ENCODE results near the gene OXCT2. TPM values are rescaled to one million over a fixed set of nuclear protein-coding genes. Genes with fewer than 3 reads are reported as not detected.
"Not testable (repeated sequence)": the region's sequence is repeated elsewhere in the genome, so short reads cannot be mapped to it uniquely, and the experiment has no call there.

The OXCT2 gene
- total and polyA plus RNA-seq, 2 of the 13 experiments (the other 11 are each of a cell fraction or from before 2014, with no cell fraction given): 0.21 to 0.33 TPM

- BruUV-seq (replicated peaks); H3K4me1 ChIP-seq (ENCODE audit: insufficient read depth, low read length): not testable (repeated sequence)
These were observed 4.7 kb downstream of the OXCT2 start for GRCh38 chr1:39766466-39766865.

GRCh38 chr1:39764512-39764911, 6.6 kb downstream of the OXCT2 start:
- DNase-seq (ENCODE audit: low spot score); H3K9ac ChIP-seq (ENCODE audit: insufficient read depth, low read depth, low read length); H4K20me1 ChIP-seq (ENCODE audit: insufficient read depth, low read length); H3K36me3 ChIP-seq (replicated peaks in 1 of 2; ENCODE audit: control insufficient read depth in 1 of 2, insufficient read depth in 2 of 2, low read length in 2 of 2); intact Hi-C loops (cut with micrococcal nuclease; ENCODE audit: unreplicated experiment); H3K4me1 ChIP-seq (ENCODE audit: insufficient read depth, low read length); H3K27me3 ChIP-seq (ENCODE audit: control insufficient read depth in 1 of 2, insufficient read depth in 2 of 2, low read length in 2 of 2); POLR2A ChIA-PET; H3K79me2 ChIP-seq (ENCODE audit: insufficient read depth, low read length); ATAC-seq; H3K27ac ChIP-seq (ENCODE audit: extremely low read length, insufficient read depth, low read length); H3K4me3 ChIP-seq (replicated peaks in 1 of 3; ENCODE audit: insufficient read depth in 1 of 3, low read depth in 2 of 3, low read length in 3 of 3); H3K9me3 ChIP-seq (ENCODE audit: low read length); BruUV-seq (replicated peaks); FAIRE-seq; H2AFZ ChIP-seq (ENCODE audit: low read length); H3K4me2 ChIP-seq (ENCODE audit: low read depth, low read length); in situ Hi-C loops (cut with HindIII; ENCODE audit: extremely low pct_ligation_motif_present, low pct_unique_long_range_greater_than_20kb); CTCF ChIA-PET (ENCODE audit: low intra/inter-chr PET ratio, low total read pairs): not testable (repeated sequence)
- WGBS (ENCODE audit: low lambda C conversion rate): no CpG with 5 or more reads among the region's 19 CpGs

More at GRCh38 chr1:39766466-39766865, 4.7 kb downstream of the OXCT2 start:
- H3K27ac ChIP-seq (ENCODE audit: extremely low read length, insufficient read depth, low read length); H4K20me1 ChIP-seq (ENCODE audit: insufficient read depth, low read length); H3K9ac ChIP-seq (ENCODE audit: insufficient read depth, low read depth, low read length); H3K27me3 ChIP-seq (ENCODE audit: control insufficient read depth in 1 of 2, insufficient read depth in 2 of 2, low read length in 2 of 2); H3K79me2 ChIP-seq (ENCODE audit: insufficient read depth, low read length); POLR2A ChIA-PET; in situ Hi-C loops (cut with HindIII; ENCODE audit: extremely low pct_ligation_motif_present, low pct_unique_long_range_greater_than_20kb); DNase-seq (ENCODE audit: low spot score); CTCF ChIA-PET (ENCODE audit: low intra/inter-chr PET ratio, low total read pairs); H2AFZ ChIP-seq (ENCODE audit: low read length); intact Hi-C loops (cut with micrococcal nuclease; ENCODE audit: unreplicated experiment); H3K4me3 ChIP-seq (replicated peaks in 1 of 3; ENCODE audit: insufficient read depth in 1 of 3, low read depth in 2 of 3, low read length in 3 of 3); H3K9me3 ChIP-seq (ENCODE audit: low read length); H3K36me3 ChIP-seq (replicated peaks in 1 of 2; ENCODE audit: control insufficient read depth in 1 of 2, insufficient read depth in 2 of 2, low read length in 2 of 2); TF ChIP-seq CREB1, NR2F6 (IDR thresholded peaks at IDR 0.05): not testable (repeated sequence)
- TF ChIP-seq CREB1 (CRISPR knock-in tag; IDR thresholded peaks at IDR 0.05) (0 out of 2 replicates have a peak, but pooled peaks have one; percentile 28), NR2F6 (CRISPR knock-in tag; IDR thresholded peaks at IDR 0.05) (0 out of 2 replicates have a peak, but pooled peaks have one; percentile 22), HNF4A (CRISPR knock-in tag; IDR thresholded peaks at IDR 0.05) (peak; percentile 33; the same call in 1 of the 2 replicates)
- 4% methylated on average over 3 of the region's 5 CpGs for WGBS (ENCODE audit: low lambda C conversion rate)
- peak; percentile 79 for ATAC-seq
- 0 out of 2 replicates have a peak overlapping the region, but pooled peaks have one; percentile 12 for H3K4me2 ChIP-seq (ENCODE audit: low read depth, low read length)
- peak; percentile 100 for FAIRE-seq
